ENCODE data around the gene N4BP2L2.

Gene N4BP2L2

DNA sequence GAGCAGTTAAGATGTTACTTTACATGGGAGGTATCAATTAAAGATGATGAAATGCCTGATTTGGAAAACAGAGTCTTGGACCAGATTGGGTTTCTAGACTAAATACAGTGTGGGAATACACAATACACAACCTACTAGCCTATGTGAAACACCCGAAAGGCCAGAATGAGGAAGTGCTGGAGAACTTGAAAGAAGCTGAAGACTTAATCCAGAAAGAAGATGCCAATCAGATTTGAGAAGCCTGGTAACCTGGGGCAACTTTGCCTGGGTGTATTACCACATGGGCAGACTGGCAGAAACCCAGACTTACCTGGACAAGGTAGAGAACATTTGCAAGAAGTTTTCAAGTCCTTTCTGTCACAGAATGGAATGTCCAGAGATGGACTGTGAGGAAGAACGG, 153.9 kb downstream of the N4BP2L2 start:
- H3K4me3 ChIP-seq (ENCODE audit: low read depth, low read length): no peak overlapping the region
- no peak for DNase-seq (ENCODE audit: low read depth)
- TF ChIP-seq, protein P1, sequence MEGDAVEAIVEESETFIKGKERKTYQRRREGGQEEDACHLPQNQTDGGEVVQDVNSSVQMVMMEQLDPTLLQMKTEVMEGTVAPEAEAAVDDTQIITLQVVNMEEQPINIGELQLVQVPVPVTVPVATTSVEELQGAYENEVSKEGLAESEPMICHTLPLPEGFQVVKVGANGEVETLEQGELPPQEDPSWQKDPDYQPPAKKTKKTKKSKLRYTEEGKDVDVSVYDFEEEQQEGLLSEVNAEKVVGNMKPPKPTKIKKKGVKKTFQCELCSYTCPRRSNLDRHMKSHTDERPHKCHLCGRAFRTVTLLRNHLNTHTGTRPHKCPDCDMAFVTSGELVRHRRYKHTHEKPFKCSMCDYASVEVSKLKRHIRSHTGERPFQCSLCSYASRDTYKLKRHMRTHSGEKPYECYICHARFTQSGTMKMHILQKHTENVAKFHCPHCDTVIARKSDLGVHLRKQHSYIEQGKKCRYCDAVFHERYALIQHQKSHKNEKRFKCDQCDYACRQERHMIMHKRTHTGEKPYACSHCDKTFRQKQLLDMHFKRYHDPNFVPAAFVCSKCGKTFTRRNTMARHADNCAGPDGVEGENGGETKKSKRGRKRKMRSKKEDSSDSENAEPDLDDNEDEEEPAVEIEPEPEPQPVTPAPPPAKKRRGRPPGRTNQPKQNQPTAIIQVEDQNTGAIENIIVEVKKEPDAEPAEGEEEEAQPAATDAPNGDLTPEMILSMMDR (IDR thresholded peaks at IDR 0.05; ENCODE audit: control insufficient read depth, extremely low read depth, insufficient read depth): no peak

- TF ChIP-seq, protein P1 (IDR thresholded peaks at IDR 0.05; ENCODE audit: control insufficient read depth, extremely low read depth, insufficient read depth): no peak
- no peak overlapping the region for H3K4me3 ChIP-seq (ENCODE audit: low read depth, low read length)
- DNase-seq (ENCODE audit: low read depth): no peak
Observed at GRCh38 chr13:32383836-32384618, 154.6 kb downstream of the N4BP2L2 start.
